GM23338 (cell line): ENCODE data around the gene PRKCI. TPM values are rescaled to one million over a fixed set of nuclear protein-coding genes. Genes with fewer than 3 reads are reported as not detected.

ENCODE experiments used
- ATAC-seq: fragments of 200-7000 bp; cut with Tn5 transposase; 3 replicates; pipeline ENCODE4 v1.9.1; 2020
- DNase-seq: peaks from one replicate; pipeline ENCODE4 v3.0.0-alpha.2; 2015; ENCODE audit warnings: low spot score
- H2AFZ ChIP-seq: fragments of 200-600 bp; sonication (generic); 2 replicates; pipeline ENCODE4 v1.8.0; 2016; ENCODE audit warnings: antibody characterized with exemption, mild to moderate bottlenecking, moderate library complexity
- H3F3A ChIP-seq: fragments of 200-600 bp; sonication (generic); replicated peaks from 2 replicates; pipeline ENCODE4 v1.8.0; 2017; ENCODE audit warnings: antibody characterized with exemption, mixed run types, low read depth
- H3K27ac ChIP-seq: fragments of 200-600 bp; sonication (generic); 2 replicates; pipeline ENCODE4 v1.6.1; 2016; ENCODE audit warnings: low read depth
- H3K27me3 ChIP-seq: fragments of 200-600 bp; sonication (generic); 2 replicates; pipeline ENCODE4 v1.8.0; 2016; ENCODE audit warnings: mild to moderate bottlenecking, mixed run types, moderate library complexity; ENCODE audit not compliant: insufficient read depth
- H3K36me3 ChIP-seq: fragments of 200-600 bp; sonication (generic); 2 replicates; pipeline ENCODE4 v1.8.0; 2016; ENCODE audit warnings: mild to moderate bottlenecking; ENCODE audit not compliant: insufficient read depth
- H3K4me1 ChIP-seq: fragments of 200-600 bp; sonication (generic); 2 replicates; pipeline ENCODE4 v1.8.0; 2016; ENCODE audit warnings: mild to moderate bottlenecking, moderate library complexity; ENCODE audit not compliant: insufficient read depth
- H3K4me2 ChIP-seq: fragments of 200-600 bp; sonication (generic); 2 replicates; pipeline ENCODE4 v1.7.1; 2017; ENCODE audit warnings: mixed run types
- H3K4me3 ChIP-seq: fragments of 200-600 bp; sonication (generic); 2 replicates; pipeline ENCODE4 v1.6.1; 2016; ENCODE audit warnings: mixed run types
- H3K79me2 ChIP-seq: fragments of 200-600 bp; sonication (generic); replicated peaks from 2 replicates; pipeline ENCODE4 v1.8.0; 2017; ENCODE audit warnings: mild to moderate bottlenecking; ENCODE audit not compliant: insufficient read depth
- H3K9me2 ChIP-seq: fragments of 200-600 bp; sonication (generic); 2 replicates; pipeline ENCODE4 v1.8.0; 2017; ENCODE audit not compliant: insufficient read depth
- H4K20me1 ChIP-seq: fragments of 200-600 bp; sonication (generic); replicated peaks from 2 replicates; pipeline ENCODE4 v1.8.0; 2017; ENCODE audit warnings: mild to moderate bottlenecking; ENCODE audit not compliant: insufficient read depth
- H3K27ac Mint-ChIP-seq: 2 replicates; pipeline ENCODE4 v1.8.0; 2020; ENCODE audit warnings: inconsistent platforms, mild to moderate bottlenecking, moderate library complexity, mixed read lengths
- H3K27me3 Mint-ChIP-seq: 3 replicates; pipeline ENCODE4 v1.8.0; 2022; ENCODE audit warnings: low read depth, mild to moderate bottlenecking, moderate library complexity, mixed read lengths, inconsistent platforms; ENCODE audit not compliant: insufficient read depth, poor library complexity
- H3K36me3 Mint-ChIP-seq: 3 replicates; pipeline ENCODE4 v1.8.0; 2021; ENCODE audit warnings: low read depth, mild to moderate bottlenecking, inconsistent platforms, moderate library complexity, mixed read lengths
- H3K4me1 Mint-ChIP-seq: 3 replicates; pipeline ENCODE4 v1.8.0; 2020; ENCODE audit warnings: mild to moderate bottlenecking, inconsistent platforms, mixed read lengths
- H3K4me3 Mint-ChIP-seq: 3 replicates; pipeline ENCODE4 v1.8.0; 2021; ENCODE audit warnings: moderate library complexity, mild to moderate bottlenecking, inconsistent platforms, mixed read lengths
- H3K9me3 Mint-ChIP-seq: 3 replicates; pipeline ENCODE4 v1.8.0; 2020; ENCODE audit warnings: moderate library complexity, mild to moderate bottlenecking, inconsistent platforms, mixed read lengths
- CREB1 ChIP-seq: fragments of 250-450 bp; sonication (Bioruptor Pico); IDR thresholded peaks from 2 replicates; pipeline ENCODE4 v1.5.0; 2020; ENCODE audit warnings: low read depth, mild to moderate bottlenecking, moderate library complexity
- ETS1 ChIP-seq: IDR thresholded peaks from 2 replicates; pipeline ENCODE4 v1.6.1; 2016; ENCODE audit warnings: antibody characterized with exemption
- EZH2 ChIP-seq: fragments of 200-600 bp; sonication (generic); IDR thresholded peaks from one replicate; pipeline ENCODE4 v1.8.0; 2017; ENCODE audit warnings: antibody characterized with exemption, mild to moderate bottlenecking, low read depth; ENCODE audit not compliant: unreplicated experiment
- EZH2phosphoT487 ChIP-seq: fragments of 200-600 bp; sonication (generic); IDR thresholded peaks from one replicate; pipeline ENCODE4 v1.8.1; 2018; ENCODE audit warnings: antibody characterized with exemption; ENCODE audit not compliant: unreplicated experiment
- JUNB ChIP-seq: IDR thresholded peaks from one replicate; pipeline ENCODE4 v1.6.1; 2016; ENCODE audit warnings: antibody characterized with exemption; ENCODE audit not compliant: unreplicated experiment
- NANOG ChIP-seq: IDR thresholded peaks from 2 replicates; pipeline ENCODE4 v1.6.1; 2016; ENCODE audit warnings: antibody characterized with exemption, borderline replicate concordance
- POLR2AphosphoS5 ChIP-seq: IDR thresholded peaks from 2 replicates; pipeline ENCODE4 v1.6.1; 2016; ENCODE audit warnings: antibody characterized with exemption, low read depth
- ZNF114 ChIP-seq: fragments of 250-450 bp; sonication (Bioruptor Pico); IDR thresholded peaks from 2 replicates; pipeline ENCODE4 v1.5.0; 2020; ENCODE audit warnings: mild to moderate bottlenecking, moderate library complexity
- polyA plus RNA-seq: library from polyadenylated mRNA; unstranded; fragments of >200 nt; fragmentation: Nextera tagmentation; extraction: Ambion mirVana; gene quantifications from 2 replicates; pipeline ENCODE4 v1.2.1, GENCODE V29; 2016
- total RNA-seq: library from RNA; depleted of rRNA; stranded (reverse); fragments of >200 nt; shearing (Covaris generic); gene quantifications from 2 replicates; pipeline ENCODE4 v1.2.3, GENCODE V29; 2014
- TF ChIP-seq, protein P1 (sequence below), 2 experiments: fragments of 200-600 bp in 1 of 2; sonication (generic) in 1 of 2; conservative IDR thresholded peaks; 2 replicates each; pipeline versions ENCODE4 v1.5.1 to v1.6.1; 2016 to 2017; ENCODE audit warnings: antibody characterized with exemption in 2 of 2, low read depth in 2 of 2, mild to moderate bottlenecking in 2 of 2, moderate library complexity in 1 of 2

Gene PRKCI
- total and polyA plus RNA-seq, 2 experiments from 2014 or later, result 58.0 to 119 TPM

- peaks cover 66% of the 10 kb centered on the region for H3K36me3 Mint-ChIP-seq
- Histone ChIP-seq H3K79me2 (no peaks in the 10 kb centered on the region), H3K4me3 (no peak overlapping the region), H3K4me1 (no peaks in the 10 kb centered on the region), H2AFZ (no peak overlapping the region), H3K27me3 (no peaks in the 10 kb centered on the region), H3K9me2 (no peaks in the 10 kb centered on the region), H4K20me1 (no peaks in the 10 kb centered on the region), H3K27ac (no peak overlapping the region), H3F3A (no peaks in the 10 kb centered on the region), H3K4me2 (no peak overlapping the region), H3K36me3 (peaks cover 24% of the 10 kb centered on the region)
- TF ChIP-seq POLR2AphosphoS5 (no peak), EZH2 (no peak), EZH2phosphoT487 (no peak), CREB1 (CRISPR knock-in tag) (no peak)
- H3K9me3 Mint-ChIP-seq, result no peaks in the 10 kb centered on the region; the same call in 2 of the 3 replicates
- no peak overlapping the region for H3K4me3 Mint-ChIP-seq
- no peaks in the 10 kb centered on the region for H3K4me1 Mint-ChIP-seq
- ATAC-seq (no peak), DNase-seq (no peak)
- no peak overlapping the region for H3K27ac Mint-ChIP-seq
- no peaks in the 10 kb centered on the region for H3K27me3 Mint-ChIP-seq
Observed at GRCh38 chr3:170290194-170290593, 68.0 kb downstream of the PRKCI start.

GRCh38 chr3:170295586-170295985 is 73.4 kb downstream of the PRKCI start:
- H3K36me3 ChIP-seq, result peaks cover 33% of the 10 kb centered on the region

DNA sequence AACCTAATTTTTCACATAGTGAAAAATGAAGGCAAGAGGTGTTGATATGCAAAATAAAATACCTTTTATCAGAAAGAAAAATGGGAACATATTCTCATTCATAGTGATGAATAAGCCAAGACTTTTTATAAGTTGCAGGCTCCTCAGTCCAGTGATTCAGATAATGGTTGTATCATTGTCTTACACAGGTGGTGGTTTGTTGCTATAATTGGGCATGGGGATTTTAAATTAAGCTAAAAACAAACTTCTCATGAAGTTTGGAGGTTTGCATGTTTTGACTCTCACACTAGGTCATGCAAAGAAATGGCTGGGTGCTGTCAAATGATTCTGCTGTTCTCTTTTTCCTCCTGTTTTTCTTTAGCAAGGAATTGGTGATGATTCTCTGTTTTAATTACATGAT is 74.5 kb downstream of the PRKCI start:
- no peak overlapping the region for H3K4me2 ChIP-seq
- peaks cover 42% of the 10 kb centered on the region; the same call in 2 of the 3 replicates for H3K36me3 Mint-ChIP-seq
- ATAC-seq (no peak), DNase-seq (no peak)
- H3K9me2 ChIP-seq, result no peaks in the 10 kb centered on the region
- TF ChIP-seq JUNB (no peak), ZNF114 (CRISPR knock-in tag) (no peak), EZH2phosphoT487 (no peak)
- H3K4me3 ChIP-seq, result no peak overlapping the region
- peaks cover 36% of the 10 kb centered on the region for H3K36me3 ChIP-seq
- no peaks in the 10 kb centered on the region for H3K79me2 ChIP-seq
- no peak overlapping the region for H3K27ac ChIP-seq
- H2AFZ ChIP-seq, result no peak overlapping the region
- H3K4me3 Mint-ChIP-seq, result no peak overlapping the region
- H3K4me1 ChIP-seq, result no peaks in the 10 kb centered on the region
- H3K27me3 ChIP-seq, result no peaks in the 10 kb centered on the region
- H3K27ac Mint-ChIP-seq, result no peak overlapping the region
- no peaks in the 10 kb centered on the region for H4K20me1 ChIP-seq
- no peaks in the 10 kb centered on the region for H3K27me3 Mint-ChIP-seq
- H3F3A ChIP-seq, result peaks cover 3% of the 10 kb centered on the region; the same call in 1 of the 2 replicates
- H3K9me3 Mint-ChIP-seq, result no peaks in the 10 kb centered on the region; the same call in 2 of the 3 replicates
- H3K4me1 Mint-ChIP-seq, result no peaks in the 10 kb centered on the region

More at GRCh38 chr3:170295586-170295985, 73.4 kb downstream of the PRKCI start:
- H3K4me2 ChIP-seq, result no peak overlapping the region
- H3K27me3 ChIP-seq, result no peaks in the 10 kb centered on the region
- no peak overlapping the region for H3K4me3 Mint-ChIP-seq
- no peaks in the 10 kb centered on the region for H3K9me2 ChIP-seq
- H3K79me2 ChIP-seq, result no peaks in the 10 kb centered on the region
- TF ChIP-seq EZH2phosphoT487, result no peak
- H3F3A ChIP-seq, result no peaks in the 10 kb centered on the region; the same call in 1 of the 2 replicates
- no peaks in the 10 kb centered on the region for H3K27me3 Mint-ChIP-seq
- ATAC-seq (no peak), DNase-seq (no peak)
- H3K27ac Mint-ChIP-seq, result no peak overlapping the region
- peaks cover 49% of the 10 kb centered on the region; the same call in 2 of the 3 replicates for H3K36me3 Mint-ChIP-seq
- no peaks in the 10 kb centered on the region for H4K20me1 ChIP-seq
- H3K4me1 ChIP-seq, result no peaks in the 10 kb centered on the region
- H2AFZ ChIP-seq, result no peak overlapping the region
- no peak overlapping the region for H3K27ac ChIP-seq
- no peaks in the 10 kb centered on the region for H3K4me1 Mint-ChIP-seq
- H3K4me3 ChIP-seq, result no peak overlapping the region
- H3K9me3 Mint-ChIP-seq, result no peaks in the 10 kb centered on the region; the same call in 2 of the 3 replicates

GRCh38 chr3:170301405-170301804 is 79.2 kb downstream of the PRKCI start:
- peaks cover 20% of the 10 kb centered on the region; the same call in 2 of the 3 replicates for H3K36me3 Mint-ChIP-seq
- no peak overlapping the region for H2AFZ ChIP-seq
- no peaks in the 10 kb centered on the region for H3K4me1 ChIP-seq
- H3K36me3 ChIP-seq, result peaks cover 28% of the 10 kb centered on the region; the same call in 1 of the 2 replicates
- H3K4me3 ChIP-seq, result no peak overlapping the region
- TF ChIP-seq JUNB (no peak), ETS1 (no peak), EZH2phosphoT487 (no peak), POLR2AphosphoS5 (no peak), EZH2 (no peak), NANOG (no peak)
- TF ChIP-seq, protein P1, sequence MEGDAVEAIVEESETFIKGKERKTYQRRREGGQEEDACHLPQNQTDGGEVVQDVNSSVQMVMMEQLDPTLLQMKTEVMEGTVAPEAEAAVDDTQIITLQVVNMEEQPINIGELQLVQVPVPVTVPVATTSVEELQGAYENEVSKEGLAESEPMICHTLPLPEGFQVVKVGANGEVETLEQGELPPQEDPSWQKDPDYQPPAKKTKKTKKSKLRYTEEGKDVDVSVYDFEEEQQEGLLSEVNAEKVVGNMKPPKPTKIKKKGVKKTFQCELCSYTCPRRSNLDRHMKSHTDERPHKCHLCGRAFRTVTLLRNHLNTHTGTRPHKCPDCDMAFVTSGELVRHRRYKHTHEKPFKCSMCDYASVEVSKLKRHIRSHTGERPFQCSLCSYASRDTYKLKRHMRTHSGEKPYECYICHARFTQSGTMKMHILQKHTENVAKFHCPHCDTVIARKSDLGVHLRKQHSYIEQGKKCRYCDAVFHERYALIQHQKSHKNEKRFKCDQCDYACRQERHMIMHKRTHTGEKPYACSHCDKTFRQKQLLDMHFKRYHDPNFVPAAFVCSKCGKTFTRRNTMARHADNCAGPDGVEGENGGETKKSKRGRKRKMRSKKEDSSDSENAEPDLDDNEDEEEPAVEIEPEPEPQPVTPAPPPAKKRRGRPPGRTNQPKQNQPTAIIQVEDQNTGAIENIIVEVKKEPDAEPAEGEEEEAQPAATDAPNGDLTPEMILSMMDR (conservative IDR thresholded peaks at IDR 0.05; ENCODE audit: low read depth in 2 of 2), result no peak
- H3K9me3 Mint-ChIP-seq, result no peaks in the 10 kb centered on the region
- no peaks in the 10 kb centered on the region for H3K4me1 Mint-ChIP-seq
- H3K27ac Mint-ChIP-seq, result no peak overlapping the region
- H3K9me2 ChIP-seq, result no peaks in the 10 kb centered on the region
- no peaks in the 10 kb centered on the region for H3K27me3 Mint-ChIP-seq
- no peaks in the 10 kb centered on the region for H4K20me1 ChIP-seq
- ATAC-seq (no peak), DNase-seq (no peak)
- peak overlapping the region; percentile 57; the same call in 1 of the 2 replicates for H3K27ac ChIP-seq
- H3K4me3 Mint-ChIP-seq, result no peak overlapping the region
- peaks cover 3% of the 10 kb centered on the region; the same call in 1 of the 2 replicates for H3F3A ChIP-seq
- H3K79me2 ChIP-seq, result no peaks in the 10 kb centered on the region
- H3K4me2 ChIP-seq, result no peak overlapping the region
- no peaks in the 10 kb centered on the region for H3K27me3 ChIP-seq
